ENCODE measurements around the gene OR51B4.

OR51B4 gene

GRCh38 chr11:5282628-5283027 is 19.1 kb downstream of the OR51B4 start:
- no peak overlapping the region for H3K9ac ChIP-seq (ENCODE audit: low read depth, low read length)
- H3K27ac ChIP-seq (ENCODE audit: low read length): no peak overlapping the region
- no peaks in the 10 kb centered on the region for H3K9me3 ChIP-seq (ENCODE audit: insufficient read depth, low read depth, low read length)
- H3K4me1 ChIP-seq (ENCODE audit: insufficient read depth, low read length): no peaks in the 10 kb centered on the region; the same call in 1 of the 2 replicates
- H3K36me3 ChIP-seq (ENCODE audit: insufficient read depth, low read depth, low read length): no peaks in the 10 kb centered on the region
- no peaks in the 10 kb centered on the region for H3K27me3 ChIP-seq (ENCODE audit: insufficient read depth, low read length)
- H3K4me3 ChIP-seq (ENCODE audit: low read length): no peak overlapping the region

DNA sequence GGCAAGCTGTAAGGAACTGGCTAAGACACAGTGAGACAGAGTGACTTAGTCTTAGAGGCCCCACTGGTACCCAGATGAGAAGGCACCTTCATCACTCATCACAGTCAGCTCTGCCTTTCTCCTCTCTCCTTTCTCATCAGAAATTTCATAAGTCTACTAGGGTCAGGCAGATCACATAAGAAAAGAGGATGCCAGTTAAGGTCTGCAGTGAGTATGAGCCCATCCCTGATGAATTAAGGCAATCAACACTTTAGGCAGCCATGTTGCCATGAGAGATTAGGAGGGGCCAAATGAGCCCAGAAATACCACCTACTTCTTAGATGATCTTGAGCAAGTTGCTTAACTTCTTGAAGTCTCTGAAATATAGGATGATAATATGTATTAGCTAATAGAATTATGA is 20.1 kb downstream of the OR51B4 start:
- Histone ChIP-seq H3K9ac (ENCODE audit: low read depth, low read length) (no peak overlapping the region), H3K4me1 (ENCODE audit: insufficient read depth, low read length) (no peaks in the 10 kb centered on the region; the same call in 1 of the 2 replicates), H3K27ac (ENCODE audit: low read length) (no peak overlapping the region), H3K27me3 (ENCODE audit: insufficient read depth, low read length) (no peaks in the 10 kb centered on the region), H3K4me3 (ENCODE audit: low read length) (no peak overlapping the region), H3K9me3 (ENCODE audit: insufficient read depth, low read depth, low read length) (no peaks in the 10 kb centered on the region), H3K36me3 (ENCODE audit: insufficient read depth, low read depth, low read length) (no peaks in the 10 kb centered on the region)

DNA sequence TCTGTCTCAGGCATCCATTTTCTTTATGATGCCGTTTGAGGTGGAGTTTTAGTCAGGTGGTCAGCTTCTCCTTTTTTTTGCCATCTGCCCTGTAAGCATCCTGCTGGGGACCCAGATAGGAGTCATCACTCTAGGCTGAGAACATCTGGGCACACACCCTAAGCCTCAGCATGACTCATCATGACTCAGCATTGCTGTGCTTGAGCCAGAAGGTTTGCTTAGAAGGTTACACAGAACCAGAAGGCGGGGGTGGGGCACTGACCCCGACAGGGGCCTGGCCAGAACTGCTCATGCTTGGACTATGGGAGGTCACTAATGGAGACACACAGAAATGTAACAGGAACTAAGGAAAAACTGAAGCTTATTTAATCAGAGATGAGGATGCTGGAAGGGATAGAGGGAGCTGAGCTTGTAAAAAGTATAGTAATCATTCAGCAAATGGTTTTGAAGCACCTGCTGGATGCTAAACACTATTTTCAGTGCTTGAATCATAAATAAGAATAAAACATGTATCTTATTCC is 21.1 kb downstream of the OR51B4 start:
- Histone ChIP-seq H3K4me3 (ENCODE audit: low read length) (no peak overlapping the region), H3K9me3 (ENCODE audit: insufficient read depth, low read depth, low read length) (no peaks in the 10 kb centered on the region), H3K36me3 (ENCODE audit: insufficient read depth, low read depth, low read length) (no peaks in the 10 kb centered on the region), H3K27me3 (ENCODE audit: insufficient read depth, low read length) (no peaks in the 10 kb centered on the region), H3K4me1 (ENCODE audit: insufficient read depth, low read length) (no peaks in the 10 kb centered on the region; the same call in 1 of the 2 replicates), H3K9ac (ENCODE audit: low read depth, low read length) (no peak overlapping the region), H3K27ac (ENCODE audit: low read length) (no peak overlapping the region)

- Histone ChIP-seq H3K9ac (ENCODE audit: low read depth, low read length) (no peak overlapping the region), H3K27me3 (ENCODE audit: insufficient read depth, low read length) (no peaks in the 10 kb centered on the region), H3K36me3 (ENCODE audit: insufficient read depth, low read depth, low read length) (no peaks in the 10 kb centered on the region), H3K4me1 (ENCODE audit: insufficient read depth, low read length) (no peaks in the 10 kb centered on the region; the same call in 1 of the 2 replicates), H3K27ac (ENCODE audit: low read length) (no peak overlapping the region), H3K9me3 (ENCODE audit: insufficient read depth, low read depth, low read length) (no peaks in the 10 kb centered on the region), H3K4me3 (ENCODE audit: low read length) (no peak overlapping the region)
Measured at GRCh38 chr11:5279471-5280090, 22.2 kb downstream of the OR51B4 start.

DNA sequence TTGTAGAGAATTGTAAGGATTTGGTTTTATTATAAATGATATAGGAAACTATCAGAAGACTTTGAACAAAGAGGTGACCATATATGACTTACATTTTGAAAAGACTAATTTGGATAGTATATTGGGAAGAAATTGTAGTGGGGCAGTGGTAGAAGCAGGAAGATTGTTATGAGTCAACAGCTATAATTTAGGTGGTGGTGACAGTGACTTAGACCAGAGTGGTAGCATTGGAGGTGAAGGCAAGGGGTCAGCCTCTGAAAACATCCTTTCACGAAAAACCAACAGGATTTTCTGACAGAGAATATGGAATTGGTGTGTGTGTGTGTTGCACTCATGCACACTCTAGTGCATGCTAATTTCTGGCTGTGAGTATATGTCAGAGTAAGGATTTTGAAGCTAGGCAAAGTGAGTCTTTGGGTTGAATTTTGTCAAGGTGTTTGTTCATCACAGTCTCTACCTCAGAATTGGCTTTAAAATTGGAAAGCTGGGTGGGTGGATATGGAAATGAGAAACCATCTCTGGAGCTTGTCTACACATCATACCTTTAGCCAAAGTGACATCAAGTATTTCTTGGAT is 23.9 kb downstream of the OR51B4 start:
- Histone ChIP-seq H3K36me3 (ENCODE audit: insufficient read depth, low read depth, low read length) (no peaks in the 10 kb centered on the region), H3K27me3 (ENCODE audit: insufficient read depth, low read length) (no peaks in the 10 kb centered on the region), H3K9ac (ENCODE audit: low read depth, low read length) (no peak overlapping the region), H3K9me3 (ENCODE audit: insufficient read depth, low read depth, low read length) (no peaks in the 10 kb centered on the region), H3K27ac (ENCODE audit: low read length) (no peak overlapping the region), H3K4me1 (ENCODE audit: insufficient read depth, low read length) (no peaks in the 10 kb centered on the region; the same call in 1 of the 2 replicates), H3K4me3 (ENCODE audit: low read length) (no peak overlapping the region)

GRCh38 chr11:5276697-5277096 is 25.0 kb downstream of the OR51B4 start:
- Histone ChIP-seq H3K9me3 (ENCODE audit: insufficient read depth, low read depth, low read length) (no peaks in the 10 kb centered on the region), H3K4me1 (ENCODE audit: insufficient read depth, low read length) (no peaks in the 10 kb centered on the region; the same call in 1 of the 2 replicates), H3K27me3 (ENCODE audit: insufficient read depth, low read length) (no peaks in the 10 kb centered on the region), H3K9ac (ENCODE audit: low read depth, low read length) (no peak overlapping the region), H3K4me3 (ENCODE audit: low read length) (no peak overlapping the region), H3K36me3 (ENCODE audit: insufficient read depth, low read depth, low read length) (no peaks in the 10 kb centered on the region), H3K27ac (ENCODE audit: low read length) (no peak overlapping the region)

- Histone ChIP-seq H3K9ac (ENCODE audit: low read depth, low read length) (no peak overlapping the region), H3K36me3 (ENCODE audit: insufficient read depth, low read depth, low read length) (no peaks in the 10 kb centered on the region), H3K9me3 (ENCODE audit: insufficient read depth, low read depth, low read length) (no peaks in the 10 kb centered on the region), H3K4me3 (ENCODE audit: low read length) (no peak overlapping the region), H3K4me1 (ENCODE audit: insufficient read depth, low read length) (no peaks in the 10 kb centered on the region), H3K27me3 (ENCODE audit: insufficient read depth, low read length) (no peaks in the 10 kb centered on the region), H3K27ac (ENCODE audit: low read length) (no peak overlapping the region)
Measured at GRCh38 chr11:5275369-5276110, 26.2 kb downstream of the OR51B4 start.

GRCh38 chr11:5274395-5274794 is 27.4 kb downstream of the OR51B4 start:
- H3K27ac ChIP-seq (ENCODE audit: low read length): no peak overlapping the region
- H3K9me3 ChIP-seq (ENCODE audit: insufficient read depth, low read depth, low read length): no peaks in the 10 kb centered on the region
- H3K27me3 ChIP-seq (ENCODE audit: insufficient read depth, low read length): no peaks in the 10 kb centered on the region
- no peak overlapping the region for H3K9ac ChIP-seq (ENCODE audit: low read depth, low read length)
- H3K36me3 ChIP-seq (ENCODE audit: insufficient read depth, low read depth, low read length): no peaks in the 10 kb centered on the region
- no peaks in the 10 kb centered on the region for H3K4me1 ChIP-seq (ENCODE audit: insufficient read depth, low read length)
- no peak overlapping the region for H3K4me3 ChIP-seq (ENCODE audit: low read length)

DNA sequence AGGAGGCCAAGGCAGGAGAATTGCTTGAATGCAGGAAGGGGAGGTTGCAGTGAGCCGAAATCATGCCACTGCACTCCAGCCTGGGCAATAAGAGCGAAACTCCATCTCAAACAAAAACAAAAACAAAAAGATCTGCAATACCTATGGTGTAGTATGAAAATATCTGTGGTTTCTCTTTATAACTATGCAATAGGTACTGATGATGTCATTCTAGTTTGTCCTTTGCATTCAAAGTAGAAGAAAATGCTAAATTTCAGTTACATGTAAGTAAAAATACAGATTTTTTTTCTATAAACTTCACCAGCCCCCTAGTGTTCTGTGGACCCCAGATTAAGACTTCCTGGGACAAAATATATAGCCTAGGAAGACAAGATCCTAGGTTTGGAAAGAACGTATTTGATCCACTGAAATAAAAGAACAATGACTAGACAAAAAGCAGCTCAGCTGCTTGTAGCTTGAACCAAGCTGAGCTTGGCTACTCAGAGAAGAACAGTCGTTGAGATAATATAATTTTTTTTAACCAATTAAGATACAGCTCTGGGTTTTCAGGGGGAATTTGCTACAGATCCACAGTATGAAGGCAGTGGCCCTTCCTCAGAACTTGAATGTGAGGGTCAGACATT is 29.2 kb downstream of the OR51B4 start:
- no peaks in the 10 kb centered on the region for H3K9me3 ChIP-seq (ENCODE audit: insufficient read depth, low read depth, low read length)
- H3K27ac ChIP-seq (ENCODE audit: low read length): no peak overlapping the region
- H3K36me3 ChIP-seq (ENCODE audit: insufficient read depth, low read depth, low read length): no peaks in the 10 kb centered on the region
- H3K27me3 ChIP-seq (ENCODE audit: insufficient read depth, low read length): no peaks in the 10 kb centered on the region
- H3K9ac ChIP-seq (ENCODE audit: low read depth, low read length): no peak overlapping the region
- no peak overlapping the region for H3K4me3 ChIP-seq (ENCODE audit: low read length)
- H3K4me1 ChIP-seq (ENCODE audit: insufficient read depth, low read length): no peaks in the 10 kb centered on the region

DNA sequence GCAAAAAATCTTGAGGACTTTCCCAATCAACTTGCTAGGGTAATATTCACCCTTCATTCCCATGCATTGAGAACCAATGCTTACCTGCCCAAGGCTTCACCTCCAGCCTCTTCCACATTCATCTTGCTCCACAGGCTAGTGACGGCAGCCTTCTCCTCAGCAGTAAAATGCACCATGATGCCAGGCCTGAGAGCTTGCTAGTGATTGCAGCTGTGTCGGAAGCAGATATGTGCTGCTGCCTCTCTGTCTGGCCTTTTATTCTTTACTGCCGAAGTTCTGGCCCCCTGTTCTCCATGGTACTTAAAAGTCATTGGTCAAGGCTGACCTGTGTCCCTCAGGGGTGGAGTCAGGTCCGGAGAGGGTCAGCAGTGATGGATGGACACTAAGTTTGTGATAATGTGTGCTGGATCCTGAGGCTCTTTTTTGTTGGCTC is 32.0 kb downstream of the OR51B4 start, which contains the start of gene HBE1:
Gene HBE1 (minus strand): TSS at position 231 of the 433 bp plus-strand sequence. CDS start 55 bp downstream, at position 176.
- H3K9ac ChIP-seq (ENCODE audit: low read depth, low read length): no peak within 1 kb of the TSS
- no peak within 1 kb of the TSS for H3K4me3 ChIP-seq (ENCODE audit: low read length)
- no peak within 1 kb of the TSS for H3K27ac ChIP-seq (ENCODE audit: low read length)
- H3K27me3 ChIP-seq (ENCODE audit: insufficient read depth, low read length): no peaks in the 10 kb centered on the region
- no peaks in the 10 kb centered on the region for H3K36me3 ChIP-seq (ENCODE audit: insufficient read depth, low read depth, low read length)
- no peaks in the 10 kb centered on the region for H3K4me1 ChIP-seq (ENCODE audit: insufficient read depth, low read length)
- no peaks in the 10 kb centered on the region for H3K9me3 ChIP-seq (ENCODE audit: insufficient read depth, low read depth, low read length)

DNA sequence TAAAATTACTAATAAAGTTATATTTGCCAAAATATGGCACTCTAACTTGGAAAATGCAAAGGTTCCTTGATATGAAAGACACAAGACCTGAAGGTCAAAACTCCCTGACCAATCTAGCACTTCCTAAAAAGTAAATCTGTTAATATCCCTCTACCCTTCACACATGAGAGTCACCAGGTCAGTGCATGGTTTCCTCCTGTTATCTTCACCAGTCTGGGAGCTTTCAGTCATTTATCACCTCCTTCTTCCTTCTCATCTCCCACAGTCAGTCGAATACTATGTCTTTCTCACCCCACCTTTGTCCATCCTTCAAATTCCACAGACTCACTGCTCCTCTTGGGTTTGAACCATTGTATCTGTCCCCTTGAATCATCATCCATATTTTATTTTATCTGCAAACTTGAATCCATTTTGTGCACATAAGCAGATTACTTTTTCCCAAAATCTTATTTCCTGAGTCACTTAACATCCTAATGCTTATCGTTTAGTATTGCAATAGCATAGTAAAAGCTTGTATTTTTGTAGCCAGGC is 34.6 kb downstream of the OR51B4 start:
- H3K4me1 ChIP-seq (ENCODE audit: insufficient read depth, low read length): no peaks in the 10 kb centered on the region
- H3K4me3 ChIP-seq (ENCODE audit: low read length): no peak overlapping the region
- no peaks in the 10 kb centered on the region for H3K27me3 ChIP-seq (ENCODE audit: insufficient read depth, low read length)
- no peak overlapping the region for H3K9ac ChIP-seq (ENCODE audit: low read depth, low read length)
- no peaks in the 10 kb centered on the region for H3K9me3 ChIP-seq (ENCODE audit: insufficient read depth, low read depth, low read length)
- H3K27ac ChIP-seq (ENCODE audit: low read length): no peak overlapping the region
- no peaks in the 10 kb centered on the region for H3K36me3 ChIP-seq (ENCODE audit: insufficient read depth, low read depth, low read length)
